Coronary artery (tissue), 2 donors: ENCODE results near the gene SLC34A3.

Source experiments
- DNase-seq: peaks from one replicate; pipeline ENCODE4 v3.0.0-alpha.2; 2017; ENCODE audit warnings: low spot score
- H3K27ac ChIP-seq, 2 donors: fragments of 200-600 bp; sonication (generic); one replicate each; pipeline ENCODE4 v1.5.1; 2016 to 2019
- H3K4me3 ChIP-seq: fragments of 200-600 bp; sonication (generic); 2 replicates; pipeline ENCODE4 v1.5.1; 2016; ENCODE audit warnings: mild to moderate bottlenecking, moderate library complexity
- CTCF ChIP-seq: fragments of 200-600 bp; sonication (generic); IDR thresholded peaks from one replicate; pipeline ENCODE4 v1.5.1; 2019; ENCODE audit warnings: antibody characterized with exemption

The SLC34A3 gene

GRCh38 chr9:137273611-137274320 is 43.1 kb downstream of the SLC34A3 start:
- H3K27ac ChIP-seq = no peak overlapping the region
- no peak overlapping the region for H3K4me3 ChIP-seq
- no peak for TF ChIP-seq CTCF
- no peak for DNase-seq

GRCh38 chr9:137275203-137275587 is 44.5 kb downstream of the SLC34A3 start:
- DNase-seq = no peak
- Histone ChIP-seq H3K4me3 (no peak overlapping the region), H3K27ac (no peak overlapping the region)
- TF ChIP-seq CTCF = no peak

- DNase-seq = no peak
- H3K27ac ChIP-seq = peak overlapping the region in 1 of 2 donors; percentile 85
- TF ChIP-seq CTCF = no peak
- H3K4me3 ChIP-seq = peak overlapping the region; percentile 67
Measured at GRCh38 chr9:137275588-137276472, 45.1 kb downstream of the SLC34A3 start.

GRCh38 chr9:137276473-137277328 is 46.0 kb downstream of the SLC34A3 start:
- no peak for TF ChIP-seq CTCF
- Histone ChIP-seq H3K27ac (peak overlapping the region; percentile 70 to 85), H3K4me3 (peak overlapping the region; percentile 67)
- no peak for DNase-seq

- peak within 1 kb of the TSS; percentile 70 to 85 for H3K27ac ChIP-seq
- H3K4me3 ChIP-seq = peak within 1 kb of the TSS; percentile 67
- peak; percentile 85 for DNase-seq
- no peak for TF ChIP-seq CTCF
Measured at GRCh38 chr9:137277329-137278041, 46.8 kb downstream of the SLC34A3 start, which contains the start of gene TOR4A. Gene TOR4A, plus strand, starts transcription at chr9:137277726. Its CDS starts 964 bp downstream, at chr9:137278690.

GRCh38 chr9:137278061-137278701 is 47.5 kb downstream of the SLC34A3 start:
- H3K4me3 ChIP-seq = peak overlapping the region; percentile 67
- TF ChIP-seq CTCF = no peak
- H3K27ac ChIP-seq = peak overlapping the region; percentile 70 to 85
- DNase-seq = peak; percentile 72
